Uterus (tissue), 2 donors: ENCODE measurements around the gene ZNF516.

Source experiments
- CTCF ChIP-seq, 4 experiments: fragments of 200-600 bp in 2 of 4; fragments of 450-650 bp in 2 of 4; sonication (generic) in 2 of 4; IDR thresholded peaks; one replicate each; pipeline ENCODE4 v1.5.1; 2016 to 2019; ENCODE audit warnings: antibody characterized with exemption in 4 of 4, mild to moderate bottlenecking in 2 of 4, moderate library complexity in 1 of 4
- POLR2A ChIP-seq, 2 donors: fragments of 450-650 bp; IDR thresholded peaks; one replicate each; pipeline ENCODE4 v1.6.1; 2016; ENCODE audit warnings: antibody characterized with exemption in 2 of 2, mild to moderate bottlenecking in 1 of 2, moderate library complexity in 1 of 2

GRCh38 chr18:76432970-76433767 is 61.9 kb downstream of the ZNF516 start:
- TF ChIP-seq CTCF (IDR thresholded peaks at IDR 0.05) (no peak), POLR2A (IDR thresholded peaks at IDR 0.05) (no peak)
